OCI-LY7 (cell line): ENCODE results near the gene HNRNPH1. TPM values are rescaled to one million over a fixed set of nuclear protein-coding genes. Genes with fewer than 3 reads are reported as not detected.
A peak's percentile ranks its signal among the peaks of the same experiment; 100 is the strongest.

Experiments
- BruUV-seq: library from RNA; stranded (reverse); fragments of 400-500 nt; replicated peaks from 2 replicates; lab custom pipeline; 2021; lab: Mats Ljungman, UMichigan
- CTCF ChIA-PET: fragments of 300-600 bp; sonication (Branson Sonifier 250); formaldehyde crosslinking; loops from one replicate; lab custom pipeline; 2022; ENCODE audit warnings: antibody characterized with exemption; ENCODE audit not compliant: unreplicated experiment; lab: Charles Lee
- POLR2A ChIA-PET: fragments of 300-600 bp; sonication (Branson Sonifier 250); formaldehyde crosslinking; loops from one replicate; lab custom pipeline; 2022; ENCODE audit warnings: antibody characterized with exemption; lab: Charles Lee
- DNase-seq: peaks from one replicate; pipeline ENCODE4 v3.0.0-alpha.2; 2015; ENCODE audit warnings: low spot score
- H2AFZ ChIP-seq: fragments of 200-600 bp; sonication (generic), shearing (Covaris generic); 2 replicates; pipeline ENCODE4 v1.6.1; 2014; ENCODE audit warnings: mild to moderate bottlenecking, antibody characterized with exemption, low read length, moderate library complexity
- H3K27ac ChIP-seq: fragments of 200-600 bp; sonication (generic); 2 replicates; pipeline ENCODE4 v1.5.1; 2014; ENCODE audit warnings: mixed run types, low read depth, mild to moderate bottlenecking, moderate library complexity, low read length, inconsistent platforms; ENCODE audit not compliant: poor library complexity, severe bottlenecking
- H3K36me3 ChIP-seq: fragments of 200-600 bp; sonication (generic); 2 replicates; pipeline ENCODE4 v1.6.1; 2014; ENCODE audit warnings: mild to moderate bottlenecking, antibody characterized with exemption, low read length, moderate library complexity, mixed read lengths; ENCODE audit not compliant: insufficient read depth
- H3K4me1 ChIP-seq: fragments of 200-600 bp; sonication (generic); 2 replicates; pipeline ENCODE4 v1.5.1; 2014; ENCODE audit warnings: mild to moderate bottlenecking, low read length; ENCODE audit not compliant: insufficient read depth, poor library complexity, severe bottlenecking
- H3K4me2 ChIP-seq: fragments of 200-600 bp; sonication (generic); 2 replicates; pipeline ENCODE4 v1.6.1; 2014; ENCODE audit warnings: mild to moderate bottlenecking, low read length
- H3K4me3 ChIP-seq: fragments of 200-600 bp; sonication (generic); 2 replicates; pipeline ENCODE4 v1.5.1; 2014; ENCODE audit warnings: mild to moderate bottlenecking, low read depth, low read length; ENCODE audit not compliant: poor library complexity, severe bottlenecking
- H3K79me2 ChIP-seq: fragments of 200-600 bp; sonication (generic); 2 replicates; pipeline ENCODE4 v1.6.1; 2016; ENCODE audit warnings: low read depth, mild to moderate bottlenecking, low read length, moderate library complexity, mixed read lengths; ENCODE audit not compliant: insufficient read depth
- H3K9me2 ChIP-seq: fragments of 200-600 bp; sonication (generic); 2 replicates; pipeline ENCODE4 v1.6.1; 2016; ENCODE audit warnings: mild to moderate bottlenecking, low read length, mixed read lengths; ENCODE audit not compliant: insufficient read depth
- H3K9me3 ChIP-seq: fragments of 200-600 bp; sonication (generic); 2 replicates; pipeline ENCODE4 v1.6.1; 2014; ENCODE audit warnings: mild to moderate bottlenecking, mixed run types, low read length, mixed read lengths
- H4K20me1 ChIP-seq: fragments of 200-600 bp; sonication (generic); 2 replicates; pipeline ENCODE4 v1.6.1; 2014; ENCODE audit warnings: mild to moderate bottlenecking, antibody characterized with exemption, low read length, moderate library complexity, mixed read lengths; ENCODE audit not compliant: insufficient read depth
- CTCF ChIP-seq: fragments of 200-600 bp; sonication (generic); conservative IDR thresholded peaks from 2 replicates; pipeline ENCODE4 v1.5.1; 2014; ENCODE audit warnings: mild to moderate bottlenecking, antibody characterized with exemption, low read length, moderate library complexity, mixed read lengths
- EZH2phosphoT487 ChIP-seq: fragments of 200-600 bp; sonication (generic); IDR thresholded peaks from 2 replicates; pipeline ENCODE4 v1.6.1; 2018; ENCODE audit warnings: low read depth, borderline replicate concordance, mild to moderate bottlenecking, mixed run types, antibody characterized with exemption, low read length, moderate library complexity, mixed read lengths
- intact Hi-C: fragments of 100-400 bp; cut with micrococcal nuclease; formaldehyde crosslinking; loops from one replicate; pipeline ENCODE4 v1.10.0; 2022; ENCODE audit not compliant: unreplicated experiment
- total RNA-seq, 2 experiments: library from RNA; depleted of rRNA in 1 of 2; stranded (reverse); fragments of >200 nt in 1 of 2; shearing (Covaris generic) in 1 of 2; gene quantifications; 2 replicates each; pipeline ENCODE4 v1.2.3, GENCODE V29; 2014 to 2022

HNRNPH1 gene
- total RNA-seq, 2 experiments from 2014 or later = 814 to 1,011 TPM

DNA sequence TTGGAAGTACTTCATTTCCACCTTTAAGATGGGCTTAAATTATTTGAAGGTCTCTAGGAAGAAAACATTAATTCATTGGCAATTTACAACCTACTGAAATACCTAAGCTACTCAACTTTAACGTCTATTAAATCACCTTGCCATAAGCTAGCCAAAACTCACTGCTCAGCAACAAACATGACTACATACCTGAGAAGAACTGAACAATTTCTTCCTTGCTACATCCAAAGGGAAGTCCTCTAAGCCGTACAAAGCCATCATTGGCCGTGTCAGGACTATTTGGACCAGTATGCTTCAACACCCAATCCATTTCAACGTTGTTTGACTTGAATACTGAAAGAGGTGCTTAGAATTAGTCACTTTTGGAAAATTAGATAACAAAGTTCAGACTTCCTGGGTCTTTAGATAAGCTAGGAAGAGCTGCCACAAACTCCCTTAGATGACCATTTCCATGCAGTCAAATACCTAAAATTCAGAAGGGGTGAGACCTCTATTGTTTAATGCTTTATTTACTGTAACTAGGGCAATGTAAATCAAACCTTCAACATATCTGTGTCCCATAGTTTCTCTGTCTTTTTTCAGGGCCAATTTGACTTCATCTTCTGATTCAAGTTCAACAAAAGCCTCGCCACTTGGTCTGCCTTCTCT lies 2.6 kb downstream of the HNRNPH1 start:
- Histone ChIP-seq H4K20me1 (peaks cover 64% of the 10 kb centered on the region), H3K4me1 (peaks cover 47% of the 10 kb centered on the region), H3K4me2 (peak overlapping the region; percentile 88), H2AFZ (no peak overlapping the region), H3K9me3 (no peaks in the 10 kb centered on the region), H3K4me3 (peak overlapping the region; percentile 100), H3K36me3 (peaks cover 75% of the 10 kb centered on the region), H3K79me2 (peaks cover 75% of the 10 kb centered on the region), H3K27ac (no peak overlapping the region), H3K9me2 (no peaks in the 10 kb centered on the region)
- ChIA-PET CTCF (no interaction called here), POLR2A (interaction anchor here (0.6 to 1.6 kb wide), 5 partner anchors 10 to 185 kb away, joined by 3 to 6 read pairs (median 3); no protein-coding TSS in a partner anchor)
- no peak for DNase-seq
- TF ChIP-seq EZH2phosphoT487 = no peak
- TF ChIP-seq CTCF = no peak
- BruUV-seq = no TSS peak
- intact Hi-C loops = no loop called here

DNA sequence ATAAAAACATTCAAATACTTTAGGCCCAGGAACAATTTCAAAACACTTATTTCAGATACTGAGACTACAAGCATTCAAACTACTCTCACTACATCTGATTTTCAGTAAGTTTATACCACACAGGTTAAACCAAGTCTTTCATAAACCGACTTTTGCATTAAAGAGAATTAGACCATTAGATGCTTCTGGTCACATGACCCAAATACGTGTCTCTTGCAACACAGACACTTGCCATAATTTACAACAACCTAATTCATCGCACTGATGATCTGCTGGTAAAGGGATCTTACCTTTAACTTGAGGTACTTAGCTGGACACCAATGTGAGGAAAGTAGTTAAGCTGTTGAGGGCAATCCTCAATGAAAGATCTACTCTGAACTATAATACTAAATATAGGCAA lies 3.2 kb downstream of the HNRNPH1 start:
- no peaks in the 10 kb centered on the region for H3K9me2 ChIP-seq
- no peak overlapping the region for H2AFZ ChIP-seq
- intact Hi-C loops = no loop called here
- no peak for TF ChIP-seq CTCF
- no peak for TF ChIP-seq EZH2phosphoT487
- H3K9me3 ChIP-seq = no peaks in the 10 kb centered on the region
- H3K79me2 ChIP-seq = peaks cover 80% of the 10 kb centered on the region
- ChIA-PET POLR2A (interaction anchor here (0.6 to 1.6 kb wide), 5 partner anchors 9 to 185 kb away, joined by 3 to 6 read pairs (median 3); no protein-coding TSS in a partner anchor), CTCF (no interaction called here)
- H3K27ac ChIP-seq = no peak overlapping the region
- peak overlapping the region; percentile 100 for H3K4me3 ChIP-seq
- H3K36me3 ChIP-seq = peaks cover 80% of the 10 kb centered on the region
- BruUV-seq = no TSS peak
- DNase-seq = no peak
- peaks cover 68% of the 10 kb centered on the region for H4K20me1 ChIP-seq
- H3K4me1 ChIP-seq = peaks cover 47% of the 10 kb centered on the region
- peak overlapping the region; percentile 88 for H3K4me2 ChIP-seq

DNA sequence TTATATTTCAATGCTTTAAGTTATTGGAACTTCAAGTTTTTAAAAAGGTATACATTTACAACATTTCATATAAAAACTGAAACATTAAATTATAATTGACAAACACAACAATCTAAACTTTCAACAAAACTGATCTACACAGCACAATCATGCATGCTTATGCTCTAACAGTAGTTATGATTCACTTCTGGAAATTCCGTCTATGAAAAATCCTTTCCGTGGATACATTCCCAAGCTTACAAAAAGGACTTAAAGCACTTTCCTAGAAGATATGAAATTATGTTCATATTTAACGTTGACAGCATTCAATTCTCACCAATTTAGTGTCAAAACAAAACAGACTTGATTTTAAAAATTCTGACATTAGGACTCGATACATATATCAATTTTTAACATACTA lies 3.7 kb downstream of the HNRNPH1 start:
- DNase-seq = no peak
- Histone ChIP-seq H3K4me2 (peak overlapping the region; percentile 88), H3K4me1 (peaks cover 45% of the 10 kb centered on the region), H3K9me3 (no peaks in the 10 kb centered on the region), H3K36me3 (peaks cover 85% of the 10 kb centered on the region), H3K4me3 (peak overlapping the region; percentile 100), H3K27ac (no peak overlapping the region), H4K20me1 (peaks cover 73% of the 10 kb centered on the region), H2AFZ (no peak overlapping the region), H3K9me2 (no peaks in the 10 kb centered on the region), H3K79me2 (peaks cover 85% of the 10 kb centered on the region)
- CTCF ChIA-PET = no interaction called here
- POLR2A ChIA-PET = interaction anchor here (1.0 to 1.6 kb wide), 2 partner anchors 9 to 18 kb away, joined by 3 read pairs; no protein-coding TSS in a partner anchor
- TF ChIP-seq CTCF = no peak
- TF ChIP-seq EZH2phosphoT487 = no peak
- no TSS peak for BruUV-seq
- intact Hi-C loops = no loop called here
